IPS-NIHi7 (cell line): Measurements from ENCODE around the gene MYL6.
"Not testable (repeated sequence)": the region's sequence is repeated elsewhere in the genome, so short reads cannot be mapped to it uniquely, and the experiment has no call there.

ENCODE experiments used
- DNase-seq: peaks from one replicate; pipeline ENCODE4 v3.0.0; 2012; ENCODE audit warnings: mixed read lengths; ENCODE audit errors: extremely low spot score

MYL6 gene

DNA sequence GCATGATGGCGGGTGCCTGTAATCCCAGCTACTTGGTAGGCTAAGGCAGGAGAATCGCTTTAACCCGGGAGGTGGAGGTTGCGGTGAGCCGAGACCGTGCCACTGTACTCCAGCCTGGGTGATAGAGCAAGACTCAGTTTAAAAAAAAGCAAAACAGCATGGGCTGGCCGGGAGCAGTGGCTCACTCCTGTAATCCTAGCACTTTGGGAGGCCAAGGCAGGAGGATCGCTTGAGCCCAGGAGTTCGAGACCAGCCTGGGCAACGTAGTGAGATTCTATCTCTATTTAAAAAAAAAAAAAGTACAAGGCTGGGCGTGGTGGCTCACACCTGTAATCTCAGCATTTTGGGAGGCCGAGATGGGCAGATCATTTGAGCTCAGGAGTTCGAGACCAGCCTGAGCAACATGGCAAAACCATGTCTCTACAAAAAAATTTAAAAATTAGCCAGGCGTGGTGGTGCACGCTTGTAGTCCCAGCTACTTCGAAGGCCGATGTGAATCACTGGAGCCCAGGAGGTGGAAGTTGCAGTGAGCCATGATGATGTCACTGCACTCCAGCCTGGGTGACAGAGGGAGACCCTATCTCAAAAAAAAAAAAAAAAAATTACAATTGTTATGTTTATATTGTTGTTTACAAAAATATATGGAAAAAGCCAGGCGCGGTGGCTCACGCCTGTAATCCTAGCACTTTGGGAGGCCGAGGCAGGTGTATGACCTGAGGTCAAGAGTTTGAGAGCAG lies 1.5 kb upstream of the MYL6 start:
- not testable (repeated sequence) for DNase-seq

DNA sequence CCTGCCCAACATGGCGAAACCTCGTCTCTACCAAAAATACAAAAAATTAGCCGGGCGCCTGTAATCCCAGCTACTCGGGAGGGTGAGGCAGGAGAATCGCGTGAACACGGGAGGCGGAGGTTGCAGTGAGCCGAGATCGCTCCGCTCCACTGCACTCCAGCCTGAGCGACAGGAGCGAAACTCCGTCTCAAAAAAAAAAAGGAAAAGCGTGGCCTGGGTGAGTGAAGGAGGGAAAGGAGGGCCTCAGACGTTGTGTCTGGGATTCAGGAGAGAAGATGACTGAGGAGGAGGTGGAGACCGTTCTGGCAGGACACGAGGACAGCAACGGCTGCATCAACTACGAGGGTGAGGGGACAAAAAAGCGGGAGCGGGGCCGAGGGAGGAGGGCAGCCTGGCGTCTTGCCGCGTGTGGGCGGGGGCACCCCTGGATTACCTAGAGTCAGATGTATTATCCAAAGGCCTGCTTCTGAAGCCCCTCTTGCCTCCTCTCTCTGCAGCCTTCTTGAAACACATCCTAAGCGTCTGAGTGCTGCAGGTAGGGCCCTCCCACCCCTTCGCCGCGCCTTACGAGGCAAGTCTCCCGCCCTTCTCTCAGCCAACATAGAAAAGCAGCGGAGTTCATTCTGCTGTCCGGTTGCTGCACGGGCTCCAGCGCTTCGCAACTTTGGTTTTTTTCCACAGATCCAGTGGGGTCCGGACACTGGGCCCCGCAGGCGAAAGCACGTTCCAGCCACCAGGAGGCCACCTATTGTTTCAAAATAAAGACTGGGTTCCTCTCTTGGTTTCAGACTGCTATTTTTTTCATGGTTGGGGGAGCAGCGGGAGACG lies 744 bp upstream of the MYL6 start:
- DNase-seq = peak; percentile 35

DNA sequence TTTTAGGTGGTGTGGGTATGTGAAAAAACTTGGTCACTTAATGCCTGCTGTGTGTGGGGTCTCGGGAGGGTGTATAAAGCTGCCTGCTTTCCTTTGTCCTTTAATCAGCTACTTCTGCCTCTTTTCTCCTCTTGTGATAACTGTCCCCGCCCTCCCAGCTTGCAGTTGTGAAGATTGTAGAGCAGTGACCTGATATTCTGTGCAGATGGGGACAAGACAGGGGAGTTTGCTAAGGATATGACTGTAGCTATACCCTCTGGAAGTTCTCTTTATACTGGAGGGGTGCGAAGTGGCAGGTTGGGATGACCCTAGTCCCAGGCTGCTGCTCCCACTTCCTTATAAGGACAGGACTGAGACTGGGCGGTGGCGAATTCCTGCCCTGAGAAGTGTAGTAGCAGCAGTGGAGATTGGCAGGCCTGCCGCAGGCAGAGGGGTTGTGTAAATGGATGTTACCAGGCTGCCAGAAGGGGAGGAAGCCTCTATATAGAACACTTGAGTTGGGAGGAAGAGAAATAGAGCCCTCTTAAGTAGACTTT lies 835 bp downstream of the MYL6 start:
- peak; percentile 72 for DNase-seq

DNA sequence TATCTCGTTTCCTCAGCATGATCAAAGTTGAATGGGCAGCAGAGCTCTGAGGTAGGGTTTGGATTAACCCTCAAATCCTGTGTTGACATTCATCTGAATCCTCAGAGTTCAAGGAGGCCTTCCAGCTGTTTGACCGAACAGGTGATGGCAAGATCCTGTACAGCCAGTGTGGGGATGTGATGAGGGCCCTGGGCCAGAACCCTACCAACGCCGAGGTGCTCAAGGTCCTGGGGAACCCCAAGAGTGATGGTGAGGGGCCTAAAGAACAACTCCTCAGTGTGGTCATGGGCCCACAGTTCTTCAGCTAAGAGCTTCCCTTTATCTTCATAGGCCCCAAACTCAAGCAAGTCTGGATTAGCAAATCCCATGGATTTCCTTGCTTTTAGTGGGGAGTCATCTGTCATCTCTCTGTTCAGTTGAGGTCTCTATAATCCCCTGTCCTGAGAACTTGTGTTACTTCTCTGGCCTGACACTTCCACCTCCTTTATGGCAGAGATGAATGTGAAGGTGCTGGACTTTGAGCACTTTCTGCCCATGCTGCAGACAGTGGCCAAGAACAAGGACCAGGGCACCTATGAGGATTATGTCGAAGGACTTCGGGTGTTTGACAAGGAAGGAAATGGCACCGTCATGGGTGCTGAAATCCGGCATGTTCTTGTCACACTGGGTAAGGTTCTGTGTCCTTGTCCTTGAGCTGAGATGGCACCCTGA lies 1.5 kb downstream of the MYL6 start:
- no peak for DNase-seq

DNA sequence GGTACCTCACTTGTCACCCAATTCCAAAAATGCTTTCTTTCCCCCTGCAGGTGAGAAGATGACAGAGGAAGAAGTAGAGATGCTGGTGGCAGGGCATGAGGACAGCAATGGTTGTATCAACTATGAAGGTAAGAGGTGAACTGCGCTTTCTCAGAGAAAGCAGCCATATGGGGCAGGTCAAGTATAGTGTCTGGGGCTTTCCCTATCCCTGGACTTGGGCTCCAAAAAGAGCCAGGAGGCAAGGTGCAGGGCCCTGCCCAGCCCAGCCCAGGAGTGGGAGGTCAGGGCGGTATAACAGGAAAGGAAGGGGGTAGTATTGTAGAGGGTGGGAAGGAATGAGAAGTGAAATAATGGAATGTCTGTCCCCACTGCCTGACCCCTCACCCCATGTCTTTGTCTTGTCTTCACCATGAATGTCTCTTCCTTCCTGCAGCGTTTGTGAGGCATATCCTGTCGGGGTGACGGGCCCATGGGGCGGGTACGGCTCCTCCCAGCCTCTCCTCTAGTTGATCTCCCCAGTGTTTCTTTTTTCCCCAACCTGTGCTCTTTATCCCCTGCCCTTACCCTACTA lies 2.1 kb downstream of the MYL6 start:
- DNase-seq = no peak

DNA sequence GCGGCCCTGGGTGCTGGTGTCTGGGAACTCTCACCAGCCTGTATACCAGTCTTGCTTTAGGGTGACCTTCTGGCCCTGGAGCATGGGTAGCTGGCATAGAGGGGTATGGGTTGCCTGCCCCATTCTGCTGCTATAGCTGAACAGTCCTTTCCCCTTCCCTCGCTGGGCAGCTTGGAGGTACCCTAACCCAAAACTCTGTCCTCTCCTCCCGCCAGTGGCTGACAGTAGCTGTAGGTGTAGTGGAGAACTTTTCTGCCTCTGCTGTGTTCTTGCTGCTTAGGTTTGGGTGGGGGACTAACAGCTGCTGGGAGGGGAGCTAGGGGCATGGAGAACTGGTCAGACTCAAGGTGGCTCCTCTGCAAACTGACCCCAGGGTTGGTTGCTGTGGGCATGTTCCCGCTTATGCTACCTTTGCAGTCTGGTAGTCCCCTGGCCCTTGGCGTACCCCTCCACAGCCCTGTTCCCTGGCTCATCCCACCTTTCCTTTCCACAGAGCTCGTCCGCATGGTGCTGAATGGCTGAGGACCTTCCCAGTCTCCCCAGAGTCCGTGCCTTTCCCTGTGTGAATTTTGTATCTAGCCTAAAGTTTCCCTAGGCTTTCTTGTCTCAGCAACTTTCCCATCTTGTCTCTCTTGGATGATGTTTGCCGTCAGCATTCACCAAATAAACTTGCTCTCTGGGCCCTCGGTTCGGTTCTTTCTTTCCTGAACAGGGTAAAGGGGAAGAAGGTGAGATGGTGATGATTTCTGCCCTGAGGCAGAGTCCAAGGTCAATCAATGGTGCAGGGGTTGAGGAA lies 2.9 kb downstream of the MYL6 start:
- no peak for DNase-seq

DNA sequence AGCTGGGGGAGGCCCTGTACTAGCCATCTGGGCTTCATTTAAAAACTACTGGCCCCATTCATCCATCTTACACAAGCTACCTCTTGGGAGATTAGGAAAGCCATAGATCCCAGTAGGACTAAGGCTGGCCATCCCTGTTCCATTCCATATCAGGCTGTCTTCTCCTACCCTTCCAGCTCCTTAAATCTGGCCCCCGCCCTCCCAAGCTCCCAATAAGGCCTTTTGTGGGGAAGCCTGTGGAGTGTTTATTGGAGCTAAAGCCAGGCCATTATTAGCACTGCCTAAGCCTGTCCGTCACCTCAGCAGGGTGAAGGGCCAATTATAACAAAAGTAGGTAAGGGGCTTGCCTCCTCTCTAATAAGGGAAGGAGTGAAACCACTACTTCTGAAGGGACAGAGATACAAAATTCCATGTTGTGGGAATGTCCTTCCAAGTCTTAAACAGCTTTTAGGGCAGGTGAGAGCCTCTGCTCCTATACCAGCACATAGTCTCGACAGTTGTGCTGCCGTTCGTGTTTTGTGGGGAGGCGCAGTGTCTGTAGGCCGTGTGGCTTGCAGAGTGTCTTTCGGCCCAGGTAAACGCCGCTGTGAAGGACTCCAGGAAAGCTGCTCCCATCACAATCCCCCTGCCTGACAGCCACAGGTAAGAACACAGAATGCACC lies 3.7 kb downstream of the MYL6 start:
- no peak for DNase-seq

DNA sequence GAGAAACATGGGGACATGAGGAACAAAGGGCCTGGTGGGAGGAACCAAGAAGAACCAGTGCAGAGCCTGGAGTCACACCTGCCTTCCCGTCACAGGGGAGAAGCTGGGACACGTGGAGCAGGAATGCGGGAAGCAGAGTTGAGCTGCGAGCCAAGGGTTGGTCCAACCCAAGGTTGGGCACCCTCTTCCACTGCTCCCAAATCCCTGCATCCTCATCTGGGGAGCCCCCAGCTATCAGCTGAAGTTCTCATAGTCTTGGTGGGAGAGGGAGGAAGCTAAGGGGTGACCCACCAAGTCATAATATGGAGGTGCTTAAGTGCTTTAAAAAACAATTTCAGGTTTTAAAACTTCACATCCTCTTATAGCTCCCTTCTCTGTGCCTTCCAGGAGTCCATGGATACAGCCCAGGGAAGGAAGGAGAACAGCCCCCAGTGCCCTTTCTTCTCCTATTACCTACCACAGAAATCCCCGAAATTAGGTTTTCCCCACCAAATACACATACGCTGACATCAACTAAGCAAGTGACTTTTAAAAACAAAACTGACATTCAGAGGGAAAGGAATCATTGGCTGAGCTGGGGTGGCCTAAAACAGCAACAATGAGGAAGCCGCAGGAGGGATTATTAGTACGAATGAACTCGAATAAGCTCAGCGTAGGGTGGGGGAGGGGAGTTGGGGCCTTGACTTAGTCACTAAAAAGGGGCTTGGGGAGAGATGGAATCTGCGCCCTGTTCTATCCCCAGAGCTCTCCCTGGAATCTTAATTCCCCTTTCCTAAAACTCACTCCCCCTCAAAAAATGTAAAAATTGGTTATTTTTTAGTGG lies 4.5 kb downstream of the MYL6 start:
- DNase-seq = no peak

DNA sequence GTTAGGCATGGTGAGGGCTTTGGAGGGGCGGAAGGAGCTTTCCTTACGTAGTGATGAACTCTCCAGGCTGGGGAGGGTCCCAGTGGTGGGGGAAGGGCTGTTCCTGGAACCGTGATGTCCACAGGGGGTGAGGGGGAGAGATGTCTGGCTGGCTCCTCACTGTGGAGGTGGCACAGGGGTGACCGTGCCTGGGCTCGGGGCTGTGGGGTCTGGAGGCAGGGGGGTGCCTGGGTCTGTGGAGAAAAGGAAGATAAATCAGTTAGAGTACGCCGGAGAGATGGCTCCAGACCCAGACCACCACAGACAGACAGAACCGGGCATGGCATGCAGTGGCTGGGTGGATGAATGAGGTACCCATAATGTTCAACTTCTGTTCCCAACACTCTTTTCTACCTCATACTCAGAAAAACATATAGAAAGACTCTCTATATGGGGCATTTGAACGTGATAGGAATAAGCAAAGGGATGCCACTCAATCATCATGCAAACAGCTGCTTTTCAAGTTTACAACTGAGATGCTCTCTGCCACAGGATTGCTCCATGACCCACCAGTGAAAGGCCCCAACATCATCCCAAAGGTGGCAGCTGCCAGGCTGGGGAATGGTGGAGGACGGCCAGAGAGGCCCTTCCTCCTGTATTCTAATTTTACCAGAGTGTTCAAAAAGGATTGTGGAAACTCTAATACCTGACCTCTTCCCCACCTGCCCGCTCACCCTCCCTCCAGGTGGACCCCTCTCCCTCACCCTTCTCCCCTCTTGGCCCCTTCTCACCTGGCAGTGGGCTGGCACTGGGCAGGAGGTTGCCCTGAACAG lies 5.6 kb downstream of the MYL6 start:
- no peak for DNase-seq

DNA sequence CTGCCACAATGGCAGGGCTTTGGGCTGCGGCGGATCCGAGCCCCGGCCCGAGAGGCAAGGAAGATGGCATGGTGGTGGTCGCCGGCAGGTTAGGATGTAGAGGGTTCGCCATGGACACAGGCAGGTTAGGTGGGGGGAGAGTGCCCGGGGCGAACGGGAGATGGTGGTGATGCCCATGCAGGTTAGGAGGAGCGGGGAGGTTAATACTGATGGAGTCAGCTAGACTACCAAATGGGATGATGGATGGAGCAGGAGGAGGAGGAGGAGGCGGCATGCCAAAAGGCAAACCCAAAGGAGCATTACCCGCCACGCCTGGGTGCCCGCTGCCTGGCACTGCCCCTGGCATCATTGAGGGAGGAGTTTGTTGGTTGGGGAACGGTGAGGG lies 6.2 kb downstream of the MYL6 start:
- no peak for DNase-seq

DNA sequence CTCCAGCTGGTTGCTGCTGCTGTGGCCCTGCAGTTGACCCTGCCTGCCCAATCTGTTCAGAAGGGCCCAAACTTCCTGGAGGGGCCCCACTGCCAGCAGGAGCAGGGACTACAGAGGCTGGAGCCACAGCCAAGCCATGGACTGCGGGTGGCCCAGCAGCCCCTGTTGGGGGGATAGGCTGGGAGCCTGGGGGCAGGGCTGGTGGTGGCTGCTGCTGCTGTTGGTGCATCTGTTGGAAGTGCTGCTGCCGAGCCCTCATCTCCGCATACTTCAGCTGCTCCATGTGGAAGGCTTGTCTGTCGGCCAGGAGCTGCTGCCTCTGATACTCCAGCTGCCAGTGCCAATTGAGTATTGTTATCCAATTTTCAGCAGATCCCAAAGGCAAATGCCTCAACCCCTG lies 7.2 kb downstream of the MYL6 start:
- no peak for DNase-seq

DNA sequence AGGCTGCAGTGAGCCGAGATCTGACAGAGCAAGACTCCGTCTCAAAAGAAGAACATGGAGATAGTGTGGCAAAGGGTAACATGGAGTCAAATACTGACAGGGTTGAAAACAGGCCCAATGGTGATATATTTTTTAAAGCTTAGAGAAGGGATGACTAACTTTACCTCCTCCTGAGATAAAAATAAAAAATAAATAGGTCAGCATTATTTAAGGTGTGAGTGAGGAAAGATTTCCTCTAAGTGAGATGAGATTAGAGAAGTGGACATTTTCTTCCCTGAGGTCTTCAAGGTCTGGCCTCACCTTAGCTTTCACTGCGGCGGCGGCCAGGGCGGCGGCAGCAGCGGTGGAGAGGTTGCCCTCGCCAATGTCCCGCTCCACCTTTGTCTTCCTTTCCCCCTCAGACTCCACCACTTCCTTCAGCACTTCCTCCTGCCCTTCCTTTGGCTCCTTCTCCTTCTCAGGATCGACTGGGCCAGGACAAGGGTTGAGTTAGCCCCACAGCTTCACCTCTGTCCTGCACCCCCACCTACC lies 11.1 kb downstream of the MYL6 start:
- no peak for DNase-seq

DNA sequence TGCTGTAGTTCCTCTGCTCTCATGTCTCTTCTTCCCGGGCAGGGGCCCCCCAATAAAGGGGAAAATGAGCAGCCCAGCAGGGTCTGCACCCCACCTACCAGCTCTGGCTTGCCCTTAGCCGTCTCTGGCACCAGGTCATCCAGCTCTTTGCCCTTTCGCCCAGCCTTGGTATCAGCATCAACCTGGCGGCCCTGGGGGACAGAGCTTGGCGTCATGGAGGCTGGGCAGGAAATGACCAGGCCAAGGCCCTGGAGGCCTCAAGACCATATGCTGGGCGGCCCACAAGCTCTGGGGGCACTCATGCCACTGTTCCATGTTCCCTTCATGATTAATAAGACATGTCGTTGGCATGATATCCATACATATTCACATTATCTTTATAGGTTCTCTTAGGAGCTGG lies 14.7 kb downstream of the MYL6 start:
- no peak for DNase-seq

DNA sequence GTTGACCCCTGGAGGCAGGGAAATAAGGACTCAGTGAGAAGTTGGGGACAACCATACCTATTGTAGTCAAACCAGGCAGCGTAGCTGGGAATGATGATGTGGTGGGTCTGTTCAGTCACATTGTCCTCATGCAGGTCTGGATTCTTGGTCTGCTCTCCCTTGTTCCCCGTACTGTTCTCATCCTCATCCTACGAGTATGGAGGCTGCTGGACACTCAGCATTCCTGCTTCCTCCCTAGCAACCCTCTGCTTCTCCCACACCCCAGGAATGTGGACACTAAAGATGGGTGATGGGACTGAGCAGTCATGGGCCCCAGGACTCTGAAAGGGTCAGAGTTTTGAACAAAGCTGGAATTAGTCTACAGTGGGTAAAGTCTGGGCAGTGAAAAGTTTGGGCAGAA lies 20.2 kb downstream of the MYL6 start:
- DNase-seq = no peak

DNA sequence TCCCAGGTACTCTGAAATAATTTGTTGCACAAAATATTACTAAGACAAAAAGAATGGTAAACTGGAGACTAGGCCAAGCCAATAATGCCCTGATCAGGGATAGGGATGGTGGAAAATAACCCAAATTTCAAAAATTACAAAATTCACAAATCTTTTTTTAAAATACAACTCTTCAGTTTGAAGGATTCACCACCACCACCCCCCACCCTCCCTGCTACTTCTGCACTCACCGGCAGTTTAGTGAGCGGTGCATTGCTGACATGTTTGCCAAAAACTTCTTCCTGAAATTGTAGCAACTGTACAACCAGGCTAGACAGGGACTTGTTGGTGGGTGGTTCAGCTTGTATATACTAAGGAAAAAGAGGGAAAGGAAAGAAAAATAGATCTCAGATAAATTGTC lies 28.8 kb downstream of the MYL6 start:
- no peak for DNase-seq

DNA sequence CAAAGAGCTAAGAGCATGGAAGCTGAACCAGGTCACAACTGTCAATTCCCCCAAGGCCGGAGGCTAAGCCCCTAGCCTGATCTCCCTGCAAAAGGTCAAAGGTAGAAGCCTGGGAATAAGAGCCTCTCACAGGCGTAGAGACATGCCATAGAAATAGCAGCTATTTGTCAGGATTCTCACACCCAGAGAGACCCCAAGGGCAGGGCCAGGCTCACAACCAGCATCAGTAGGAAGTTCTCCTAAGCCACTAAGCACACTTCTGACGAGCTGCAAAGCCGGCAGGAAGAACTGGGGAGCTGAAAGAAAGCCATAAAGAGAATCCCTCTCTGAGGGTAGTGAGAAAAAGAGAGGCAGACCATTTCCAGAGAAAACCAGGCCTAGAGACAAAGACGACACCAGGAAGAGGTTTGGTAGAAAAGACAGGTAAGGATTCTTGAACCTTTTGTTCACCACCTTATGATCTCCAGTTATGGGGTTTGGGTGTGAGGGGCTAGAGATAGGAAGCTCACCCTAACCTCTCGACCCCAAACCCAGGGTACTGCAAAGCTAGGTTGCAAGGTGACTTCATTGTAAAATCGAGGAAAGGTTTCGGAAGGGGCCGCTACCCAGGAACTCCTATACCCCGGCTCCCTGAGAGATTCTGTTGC lies 30.1 kb downstream of the MYL6 start:
- peak; percentile 18 for DNase-seq

DNA sequence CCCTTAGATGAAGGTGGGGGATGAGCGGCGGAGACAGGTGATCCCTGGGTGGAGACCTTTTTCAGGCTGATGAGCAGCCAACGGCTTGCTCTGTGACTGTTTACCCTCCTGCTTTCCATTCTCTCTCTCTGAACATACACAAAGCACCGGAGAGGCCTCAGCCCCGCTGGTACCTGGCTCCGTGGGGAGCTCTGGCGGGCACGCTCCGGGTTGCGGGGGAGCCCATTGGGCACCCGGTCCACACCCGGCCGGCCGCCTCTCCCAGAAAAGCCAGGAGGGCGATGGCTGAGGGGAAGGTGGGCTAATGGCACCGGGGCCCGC lies 30.6 kb downstream of the MYL6 start:
- peak; percentile 29 for DNase-seq
